Renal cortical epithelial cell (primary cell): ENCODE measurements around the gene SOS2. TPM values are rescaled to one million over a fixed set of nuclear protein-coding genes. Genes with fewer than 3 reads are reported as not detected.

ENCODE experiments used
- DNase-seq: peaks from one replicate; pipeline ENCODE4 v3.0.0-alpha.2; 2011; ENCODE audit warnings: low read depth
- total RNA-seq: library from RNA; depleted of rRNA; stranded (reverse); fragments of >200 nt; gene quantifications from 2 replicates; pipeline ENCODE4 v1.2.3, GENCODE V29; 2014

Gene SOS2
- total RNA-seq, 1 donor from 2014 or later = 49.7 TPM

- DNase-seq = no peak
Measured at GRCh38 chr14:50225974-50226297, 5.4 kb downstream of the SOS2 start.

- peak; percentile 91 for DNase-seq
Measured at GRCh38 chr14:50225067-50225973, 6.1 kb downstream of the SOS2 start.

GRCh38 chr14:50222055-50222613 is 9.2 kb downstream of the SOS2 start:
- no peak for DNase-seq

GRCh38 chr14:50218501-50218900 is 12.9 kb downstream of the SOS2 start:
- DNase-seq = no peak

- DNase-seq = no peak
Measured at GRCh38 chr14:50215416-50215815, 16.0 kb downstream of the SOS2 start.

GRCh38 chr14:50213795-50214194 is 17.6 kb downstream of the SOS2 start:
- DNase-seq = no peak

GRCh38 chr14:50212726-50213125 is 18.7 kb downstream of the SOS2 start:
- DNase-seq = no peak

GRCh38 chr14:50210074-50210473 is 21.3 kb downstream of the SOS2 start:
- no peak for DNase-seq

GRCh38 chr14:50198499-50198898 is 32.9 kb downstream of the SOS2 start:
- no peak for DNase-seq

GRCh38 chr14:50191499-50191898 is 39.9 kb downstream of the SOS2 start:
- DNase-seq = no peak

- no peak for DNase-seq
Measured at GRCh38 chr14:50186107-50186506, 45.3 kb downstream of the SOS2 start.

GRCh38 chr14:50173891-50174290 is 57.5 kb downstream of the SOS2 start:
- DNase-seq = peak; percentile 67

GRCh38 chr14:50171895-50172294 is 59.5 kb downstream of the SOS2 start:
- no peak for DNase-seq

- DNase-seq = peak; percentile 5
Measured at GRCh38 chr14:50167381-50167780, 64.0 kb downstream of the SOS2 start.

GRCh38 chr14:50156111-50156510 is 75.3 kb downstream of the SOS2 start:
- peak; percentile 18 for DNase-seq

- no peak for DNase-seq
Measured at GRCh38 chr14:50148799-50149198, 82.6 kb downstream of the SOS2 start.

- DNase-seq = peak; percentile 32
Measured at GRCh38 chr14:50139192-50139591, 92.2 kb downstream of the SOS2 start.

- no peak for DNase-seq
Measured at GRCh38 chr14:50127802-50128201, 103.6 kb downstream of the SOS2 start.

GRCh38 chr14:50123062-50123461 is 108.3 kb downstream of the SOS2 start:
- DNase-seq = no peak

- DNase-seq = peak; percentile 86
Measured at GRCh38 chr14:50122291-50122690, 109.1 kb downstream of the SOS2 start.

- DNase-seq = no peak
Measured at GRCh38 chr14:50121486-50121885, 109.9 kb downstream of the SOS2 start.

GRCh38 chr14:50117456-50117855 is 113.9 kb downstream of the SOS2 start:
- no peak for DNase-seq

GRCh38 chr14:50116966-50117365 is 114.4 kb downstream of the SOS2 start:
- no peak for DNase-seq
